Liver (tissue), 2 donors: Measurements from ENCODE around the gene CSMD2.

Source experiments
- GABPA ChIP-seq, 2 donors: IDR thresholded peaks in 1 of 2; conservative IDR thresholded peaks in 1 of 2; 2 replicates each; pipeline ENCODE4 v1.6.1; 2016; ENCODE audit warnings: antibody characterized with exemption in 2 of 2, mild to moderate bottlenecking in 1 of 2, moderate library complexity in 1 of 2
- RAD21 ChIP-seq, 2 donors: IDR thresholded peaks; 2 replicates each; pipeline ENCODE4 v1.6.1; 2016; ENCODE audit warnings: antibody characterized with exemption in 2 of 2, mild to moderate bottlenecking in 2 of 2
- TAF1 ChIP-seq: conservative IDR thresholded peaks from 2 replicates; pipeline ENCODE4 v1.6.1; 2016; ENCODE audit warnings: antibody characterized with exemption, mild to moderate bottlenecking
- YY1 ChIP-seq: IDR thresholded peaks from 2 replicates; pipeline ENCODE4 v1.6.1; 2016; ENCODE audit warnings: antibody characterized with exemption, mild to moderate bottlenecking
- TF ChIP-seq, protein P1 (sequence below): IDR thresholded peaks from 2 replicates; pipeline ENCODE4 v1.6.1; 2016; ENCODE audit warnings: antibody characterized with exemption
- TF ChIP-seq, protein P2 (sequence below): IDR thresholded peaks from 2 replicates; pipeline ENCODE4 v1.6.1; 2016; ENCODE audit warnings: antibody characterized with exemption, mild to moderate bottlenecking
- donor health status: healthy.

DNA sequence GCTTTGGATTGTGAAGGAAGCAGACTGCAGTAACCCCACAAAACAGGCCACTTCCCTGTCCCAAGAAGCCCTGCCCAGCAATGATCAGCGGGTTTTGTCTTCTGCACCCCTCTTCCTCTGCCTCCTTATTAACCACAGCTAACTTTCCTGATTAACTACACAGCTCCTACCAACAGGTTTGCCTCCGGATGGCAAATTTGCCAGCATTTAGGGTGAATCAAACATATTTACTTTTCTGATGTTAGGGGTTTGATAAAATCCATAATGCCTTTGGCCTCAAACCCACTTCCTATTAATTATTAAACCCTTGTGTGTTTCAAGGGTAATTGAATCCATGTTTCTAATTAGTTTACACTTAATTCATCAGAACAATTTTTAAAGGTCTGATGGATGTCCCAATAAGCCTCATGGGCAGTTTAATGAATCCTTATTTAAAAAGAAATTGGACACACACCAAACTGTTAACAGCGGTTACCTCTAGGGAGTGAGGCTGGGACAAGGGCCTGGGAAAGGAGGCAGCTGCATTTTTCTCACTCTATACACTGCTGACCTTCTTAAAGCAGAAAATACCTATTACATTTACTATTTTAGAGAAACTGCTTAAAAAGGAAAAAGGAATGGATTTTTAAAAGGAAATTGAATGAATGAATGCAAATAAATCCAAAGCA, 91.9 kb downstream of the CSMD2 start:
- TF ChIP-seq YY1 (no peak), GABPA (IDR thresholded peaks at IDR 0.05 in 1 of 2, conservative IDR thresholded peaks at IDR 0.05 in 1 of 2) (no peak), RAD21 (IDR thresholded peaks at IDR 0.05) (no peak), TAF1 (no peak)
- TF ChIP-seq, protein P1, sequence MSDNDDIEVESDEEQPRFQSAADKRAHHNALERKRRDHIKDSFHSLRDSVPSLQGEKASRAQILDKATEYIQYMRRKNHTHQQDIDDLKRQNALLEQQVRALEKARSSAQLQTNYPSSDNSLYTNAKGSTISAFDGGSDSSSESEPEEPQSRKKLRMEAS: no peak
- TF ChIP-seq, protein P2, sequence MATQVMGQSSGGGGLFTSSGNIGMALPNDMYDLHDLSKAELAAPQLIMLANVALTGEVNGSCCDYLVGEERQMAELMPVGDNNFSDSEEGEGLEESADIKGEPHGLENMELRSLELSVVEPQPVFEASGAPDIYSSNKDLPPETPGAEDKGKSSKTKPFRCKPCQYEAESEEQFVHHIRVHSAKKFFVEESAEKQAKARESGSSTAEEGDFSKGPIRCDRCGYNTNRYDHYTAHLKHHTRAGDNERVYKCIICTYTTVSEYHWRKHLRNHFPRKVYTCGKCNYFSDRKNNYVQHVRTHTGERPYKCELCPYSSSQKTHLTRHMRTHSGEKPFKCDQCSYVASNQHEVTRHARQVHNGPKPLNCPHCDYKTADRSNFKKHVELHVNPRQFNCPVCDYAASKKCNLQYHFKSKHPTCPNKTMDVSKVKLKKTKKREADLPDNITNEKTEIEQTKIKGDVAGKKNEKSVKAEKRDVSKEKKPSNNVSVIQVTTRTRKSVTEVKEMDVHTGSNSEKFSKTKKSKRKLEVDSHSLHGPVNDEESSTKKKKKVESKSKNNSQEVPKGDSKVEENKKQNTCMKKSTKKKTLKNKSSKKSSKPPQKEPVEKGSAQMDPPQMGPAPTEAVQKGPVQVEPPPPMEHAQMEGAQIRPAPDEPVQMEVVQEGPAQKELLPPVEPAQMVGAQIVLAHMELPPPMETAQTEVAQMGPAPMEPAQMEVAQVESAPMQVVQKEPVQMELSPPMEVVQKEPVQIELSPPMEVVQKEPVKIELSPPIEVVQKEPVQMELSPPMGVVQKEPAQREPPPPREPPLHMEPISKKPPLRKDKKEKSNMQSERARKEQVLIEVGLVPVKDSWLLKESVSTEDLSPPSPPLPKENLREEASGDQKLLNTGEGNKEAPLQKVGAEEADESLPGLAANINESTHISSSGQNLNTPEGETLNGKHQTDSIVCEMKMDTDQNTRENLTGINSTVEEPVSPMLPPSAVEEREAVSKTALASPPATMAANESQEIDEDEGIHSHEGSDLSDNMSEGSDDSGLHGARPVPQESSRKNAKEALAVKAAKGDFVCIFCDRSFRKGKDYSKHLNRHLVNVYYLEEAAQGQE: no peak
